ENCODE data around the gene MAF.

Gene MAF

GRCh38 chr16:79598348-79599181 is 2.0 kb downstream of the MAF start:
- TF ChIP-seq REST (IDR thresholded peaks at IDR 0.05; ENCODE audit: low read depth): no peak
- TF ChIP-seq TAF1 (IDR thresholded peaks at IDR 0.05; ENCODE audit: low read depth): no peak
- TF ChIP-seq CEBPB (IDR thresholded peaks at IDR 0.05): no peak
- no peak for TF ChIP-seq CREB1 (IDR thresholded peaks at IDR 0.05; ENCODE audit: low read depth)
- no peak for TF ChIP-seq NFIC (IDR thresholded peaks at IDR 0.05)
- TF ChIP-seq TCF12 (IDR thresholded peaks at IDR 0.05; ENCODE audit: low read depth): no peak
- no peak for TF ChIP-seq RAD21 (IDR thresholded peaks at IDR 0.05; ENCODE audit: low read depth)
- no peak for TF ChIP-seq TEAD4 (IDR thresholded peaks at IDR 0.05)
- TF ChIP-seq FOXM1 (IDR thresholded peaks at IDR 0.05; ENCODE audit: borderline replicate concordance, low read depth): no peak
- no peak for TF ChIP-seq YY1 (IDR thresholded peaks at IDR 0.05; ENCODE audit: low read depth)
- no peak for TF ChIP-seq USF1 (IDR thresholded peaks at IDR 0.05)
- TF ChIP-seq MAX (IDR thresholded peaks at IDR 0.05): no peak
- TF ChIP-seq ZBTB7A (IDR thresholded peaks at IDR 0.05; ENCODE audit: low read depth): no peak
- TF ChIP-seq EGR1 (IDR thresholded peaks at IDR 0.05): no peak
- TF ChIP-seq EP300 (IDR thresholded peaks at IDR 0.05; ENCODE audit: borderline replicate concordance): no peak

- TF ChIP-seq TAF1 (IDR thresholded peaks at IDR 0.05; ENCODE audit: low read depth): no peak
- no peak for TF ChIP-seq TEAD4 (IDR thresholded peaks at IDR 0.05)
- TF ChIP-seq FOXM1 (IDR thresholded peaks at IDR 0.05; ENCODE audit: borderline replicate concordance, low read depth): no peak
- TF ChIP-seq RAD21 (IDR thresholded peaks at IDR 0.05; ENCODE audit: low read depth): no peak
- TF ChIP-seq EGR1 (IDR thresholded peaks at IDR 0.05): no peak
- TF ChIP-seq ZBTB7A (IDR thresholded peaks at IDR 0.05; ENCODE audit: low read depth): no peak
- TF ChIP-seq EP300 (IDR thresholded peaks at IDR 0.05; ENCODE audit: borderline replicate concordance): no peak
- TF ChIP-seq YY1 (IDR thresholded peaks at IDR 0.05; ENCODE audit: low read depth): no peak
- TF ChIP-seq CREB1 (IDR thresholded peaks at IDR 0.05; ENCODE audit: low read depth): no peak
- no peak for TF ChIP-seq MAX (IDR thresholded peaks at IDR 0.05)
Observed at GRCh38 chr16:79598063-79598347, 2.5 kb downstream of the MAF start.

- TF ChIP-seq NFIC (IDR thresholded peaks at IDR 0.05) (no peak), TCF12 (IDR thresholded peaks at IDR 0.05; ENCODE audit: low read depth) (no peak), CEBPB (IDR thresholded peaks at IDR 0.05) (no peak), EGR1 (IDR thresholded peaks at IDR 0.05) (no peak), FOXM1 (IDR thresholded peaks at IDR 0.05; ENCODE audit: borderline replicate concordance, low read depth) (no peak), REST (IDR thresholded peaks at IDR 0.05; ENCODE audit: low read depth) (no peak), TEAD4 (IDR thresholded peaks at IDR 0.05) (no peak), RAD21 (IDR thresholded peaks at IDR 0.05; ENCODE audit: low read depth) (no peak), ZBTB7A (IDR thresholded peaks at IDR 0.05; ENCODE audit: low read depth) (no peak)
Observed at GRCh38 chr16:79597277-79598062, 3.1 kb downstream of the MAF start.

- TF ChIP-seq YY1 (IDR thresholded peaks at IDR 0.05; ENCODE audit: low read depth) (no peak), CREB1 (IDR thresholded peaks at IDR 0.05; ENCODE audit: low read depth) (no peak), FOXM1 (IDR thresholded peaks at IDR 0.05; ENCODE audit: borderline replicate concordance, low read depth) (no peak), TCF12 (IDR thresholded peaks at IDR 0.05; ENCODE audit: low read depth) (no peak), TEAD4 (IDR thresholded peaks at IDR 0.05) (no peak), USF1 (IDR thresholded peaks at IDR 0.05) (no peak), TAF1 (IDR thresholded peaks at IDR 0.05; ENCODE audit: low read depth) (no peak), EP300 (IDR thresholded peaks at IDR 0.05; ENCODE audit: borderline replicate concordance) (no peak), RAD21 (IDR thresholded peaks at IDR 0.05; ENCODE audit: low read depth) (no peak), NFIC (IDR thresholded peaks at IDR 0.05) (no peak), ZBTB7A (IDR thresholded peaks at IDR 0.05; ENCODE audit: low read depth) (no peak)
Observed at GRCh38 chr16:79595931-79596450, 4.5 kb downstream of the MAF start.

- no peak for TF ChIP-seq TAF1 (IDR thresholded peaks at IDR 0.05; ENCODE audit: low read depth)
- TF ChIP-seq MAX (IDR thresholded peaks at IDR 0.05): no peak
- TF ChIP-seq CREB1 (IDR thresholded peaks at IDR 0.05; ENCODE audit: low read depth): no peak
- no peak for TF ChIP-seq TEAD4 (IDR thresholded peaks at IDR 0.05)
- TF ChIP-seq REST (IDR thresholded peaks at IDR 0.05; ENCODE audit: low read depth): no peak
- TF ChIP-seq USF1 (IDR thresholded peaks at IDR 0.05): no peak
- TF ChIP-seq YY1 (IDR thresholded peaks at IDR 0.05; ENCODE audit: low read depth): no peak
- no peak for TF ChIP-seq ZBTB7A (IDR thresholded peaks at IDR 0.05; ENCODE audit: low read depth)
- TF ChIP-seq TCF12 (IDR thresholded peaks at IDR 0.05; ENCODE audit: low read depth): no peak
- TF ChIP-seq EP300 (IDR thresholded peaks at IDR 0.05; ENCODE audit: borderline replicate concordance): no peak
- TF ChIP-seq EGR1 (IDR thresholded peaks at IDR 0.05): no peak
- TF ChIP-seq RAD21 (IDR thresholded peaks at IDR 0.05; ENCODE audit: low read depth): no peak
- no peak for TF ChIP-seq FOXM1 (IDR thresholded peaks at IDR 0.05; ENCODE audit: borderline replicate concordance, low read depth)
- TF ChIP-seq CEBPB (IDR thresholded peaks at IDR 0.05): no peak
- TF ChIP-seq NFIC (IDR thresholded peaks at IDR 0.05): no peak
Observed at GRCh38 chr16:79595231-79595641, 5.3 kb downstream of the MAF start.

Measured in Ishikawa (cell line).